Measurements from ENCODE around the gene TMEM234.
A peak's percentile ranks its signal among the peaks of the same experiment; 100 is the strongest.

TMEM234 gene

GRCh38 chr1:32199043-32199716 is 23.0 kb downstream of the TMEM234 start:
- no peak for DNase-seq

GRCh38 chr1:32198237-32199042 is 23.7 kb downstream of the TMEM234 start:
- no peak for DNase-seq

GRCh38 chr1:32197837-32198236 is 24.3 kb downstream of the TMEM234 start:
- DNase-seq = no peak

GRCh38 chr1:32197074-32197473 is 25.1 kb downstream of the TMEM234 start:
- no peak for DNase-seq

- DNase-seq = no peak
Measured at GRCh38 chr1:32195972-32196823, 26.0 kb downstream of the TMEM234 start.

GRCh38 chr1:32195531-32195930 is 26.6 kb downstream of the TMEM234 start:
- no peak for DNase-seq

- DNase-seq = no peak
Measured at GRCh38 chr1:32194984-32195383, 27.2 kb downstream of the TMEM234 start.

GRCh38 chr1:32192220-32192948 is 29.8 kb downstream of the TMEM234 start:
- no peak for DNase-seq

- DNase-seq = no peak
Measured at GRCh38 chr1:32187850-32188249, 34.3 kb downstream of the TMEM234 start.

- DNase-seq = no peak
Measured at GRCh38 chr1:32186491-32186890, 35.7 kb downstream of the TMEM234 start.

- no peak for DNase-seq
Measured at GRCh38 chr1:32186077-32186476, 36.1 kb downstream of the TMEM234 start.

- no peak for DNase-seq
Measured at GRCh38 chr1:32184650-32185049, 37.5 kb downstream of the TMEM234 start.

- DNase-seq = no peak
Measured at GRCh38 chr1:32182060-32182459, 40.1 kb downstream of the TMEM234 start.

- DNase-seq = no peak
Measured at GRCh38 chr1:32181563-32181962, 40.6 kb downstream of the TMEM234 start.

- no peak for DNase-seq
Measured at GRCh38 chr1:32181065-32181464, 41.1 kb downstream of the TMEM234 start.

GRCh38 chr1:32180186-32181060 is 41.7 kb downstream of the TMEM234 start:
- DNase-seq = peak; percentile 75

- peak; percentile 94 for DNase-seq
Measured at GRCh38 chr1:32179443-32180185, 42.5 kb downstream of the TMEM234 start, which contains the start of gene TXLNA. Gene TXLNA (plus strand): TSS chr1:32179675. CDS start chr1:32180346, 671 bp downstream.

GRCh38 chr1:32179193-32179442 is 43.0 kb downstream of the TMEM234 start:
- no peak for DNase-seq

GRCh38 chr1:32178380-32179192 is 43.6 kb downstream of the TMEM234 start:
- DNase-seq = no peak

GRCh38 chr1:32172621-32173245 is 49.4 kb downstream of the TMEM234 start:
- DNase-seq = no peak

Data from activated CD8-positive, alpha-beta memory T cell treated with anti-CD3 and anti-CD28 coated beads, Interleukin-2, amount 50 U/mL, for 48 hours (primary cell).